RWPE2 (cell line): Measurements from ENCODE around the gene C2CD2.

Experiments used
- ATAC-seq: fragments of 200-7000 bp; cut with Tn5 transposase; 3 replicates; pipeline ENCODE4 v1.9.1; 2021; ENCODE audit warnings: low read depth
- DNase-seq: peaks from one replicate; pipeline ENCODE4 v3.0.0-alpha.2; 2020; ENCODE audit warnings: low spot score
- H3K27ac ChIP-seq: fragments of 450-650 bp; 2 replicates; pipeline ENCODE4 v1.5.1; 2017; ENCODE audit warnings: mild to moderate bottlenecking; ENCODE audit not compliant: poor library complexity, severe bottlenecking
- H3K27me3 ChIP-seq: fragments of 250-450 bp; sonication (Bioruptor Pico); 2 replicates; pipeline ENCODE4 v1.5.1; 2021; ENCODE audit warnings: mild to moderate bottlenecking, moderate library complexity; ENCODE audit not compliant: insufficient read depth, poor library complexity, severe bottlenecking
- H3K36me3 ChIP-seq: fragments of 250-450 bp; sonication (Bioruptor Pico); 2 replicates; pipeline ENCODE4 v1.5.1; 2020; ENCODE audit warnings: low read depth, mild to moderate bottlenecking, moderate library complexity
- H3K4me1 ChIP-seq: fragments of 250-450 bp; sonication (Bioruptor Pico); 2 replicates; pipeline ENCODE4 v1.5.1; 2021; ENCODE audit warnings: mild to moderate bottlenecking, moderate library complexity; ENCODE audit not compliant: insufficient read depth, poor library complexity, severe bottlenecking
- H3K4me3 ChIP-seq: fragments of 250-450 bp; sonication (Bioruptor Pico); 2 replicates; pipeline ENCODE4 v1.5.1; 2021; ENCODE audit warnings: mild to moderate bottlenecking, moderate library complexity; ENCODE audit not compliant: severe bottlenecking
- H3K9me3 ChIP-seq: fragments of 250-450 bp; sonication (Bioruptor Pico); 2 replicates; pipeline ENCODE4 v1.5.1; 2021; ENCODE audit warnings: mild to moderate bottlenecking, moderate library complexity; ENCODE audit not compliant: severe bottlenecking
- TF ChIP-seq, protein P1 (sequence below): fragments of 450-650 bp; IDR thresholded peaks from one replicate; pipeline ENCODE4 v1.5.1; 2017; ENCODE audit warnings: mild to moderate bottlenecking, moderate library complexity; ENCODE audit not compliant: poor library complexity, severe bottlenecking

The C2CD2 gene

DNA sequence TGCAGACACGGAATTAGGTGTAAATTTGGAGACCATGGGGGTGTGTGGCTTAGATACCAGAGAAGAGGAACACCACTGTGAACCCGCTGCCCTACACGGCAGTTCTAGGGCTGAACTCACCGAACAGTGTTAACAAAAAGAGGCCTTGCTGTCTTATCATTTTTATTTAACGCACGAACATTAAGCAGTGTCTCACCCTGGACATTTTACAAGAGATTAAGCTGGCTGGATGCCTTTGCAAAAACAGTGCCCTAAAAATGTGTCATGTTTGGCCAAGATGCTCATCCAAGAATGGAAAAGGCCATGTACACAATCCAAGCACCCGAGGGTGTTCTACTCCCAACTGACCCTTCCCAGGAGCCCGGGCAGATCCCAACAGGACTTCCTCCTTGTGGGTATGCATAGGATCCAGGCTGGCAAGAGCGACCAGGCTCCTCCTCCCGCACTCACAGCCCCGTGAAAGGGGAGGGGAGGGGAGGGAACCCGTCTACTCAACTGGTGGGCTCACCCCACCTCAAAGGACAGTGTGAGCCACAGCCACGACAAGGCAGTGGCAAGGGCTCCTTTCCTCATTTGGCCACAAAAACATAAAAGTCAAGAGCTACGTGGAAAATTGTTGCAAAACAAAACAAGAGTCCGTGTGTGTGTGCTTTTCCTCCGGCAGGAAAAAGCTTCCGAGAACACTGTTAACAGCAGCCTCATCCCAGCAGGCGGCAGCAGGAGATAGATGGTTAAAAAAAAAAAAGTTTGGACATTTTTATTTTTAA, 20.3 kb downstream of the C2CD2 start:
- TF ChIP-seq, protein P1, sequence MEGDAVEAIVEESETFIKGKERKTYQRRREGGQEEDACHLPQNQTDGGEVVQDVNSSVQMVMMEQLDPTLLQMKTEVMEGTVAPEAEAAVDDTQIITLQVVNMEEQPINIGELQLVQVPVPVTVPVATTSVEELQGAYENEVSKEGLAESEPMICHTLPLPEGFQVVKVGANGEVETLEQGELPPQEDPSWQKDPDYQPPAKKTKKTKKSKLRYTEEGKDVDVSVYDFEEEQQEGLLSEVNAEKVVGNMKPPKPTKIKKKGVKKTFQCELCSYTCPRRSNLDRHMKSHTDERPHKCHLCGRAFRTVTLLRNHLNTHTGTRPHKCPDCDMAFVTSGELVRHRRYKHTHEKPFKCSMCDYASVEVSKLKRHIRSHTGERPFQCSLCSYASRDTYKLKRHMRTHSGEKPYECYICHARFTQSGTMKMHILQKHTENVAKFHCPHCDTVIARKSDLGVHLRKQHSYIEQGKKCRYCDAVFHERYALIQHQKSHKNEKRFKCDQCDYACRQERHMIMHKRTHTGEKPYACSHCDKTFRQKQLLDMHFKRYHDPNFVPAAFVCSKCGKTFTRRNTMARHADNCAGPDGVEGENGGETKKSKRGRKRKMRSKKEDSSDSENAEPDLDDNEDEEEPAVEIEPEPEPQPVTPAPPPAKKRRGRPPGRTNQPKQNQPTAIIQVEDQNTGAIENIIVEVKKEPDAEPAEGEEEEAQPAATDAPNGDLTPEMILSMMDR, result peak; percentile 82
- H3K36me3 ChIP-seq, result no peaks in the 10 kb centered on the region
- DNase-seq, result no peak
- peak; percentile 81 for ATAC-seq
- no peaks in the 10 kb centered on the region for H3K27me3 ChIP-seq
- H3K27ac ChIP-seq, result peak overlapping the region; percentile 94
- H3K4me1 ChIP-seq, result peaks cover 43% of the 10 kb centered on the region
- H3K9me3 ChIP-seq, result no peaks in the 10 kb centered on the region
- peak overlapping the region; percentile 31 for H3K4me3 ChIP-seq

DNA sequence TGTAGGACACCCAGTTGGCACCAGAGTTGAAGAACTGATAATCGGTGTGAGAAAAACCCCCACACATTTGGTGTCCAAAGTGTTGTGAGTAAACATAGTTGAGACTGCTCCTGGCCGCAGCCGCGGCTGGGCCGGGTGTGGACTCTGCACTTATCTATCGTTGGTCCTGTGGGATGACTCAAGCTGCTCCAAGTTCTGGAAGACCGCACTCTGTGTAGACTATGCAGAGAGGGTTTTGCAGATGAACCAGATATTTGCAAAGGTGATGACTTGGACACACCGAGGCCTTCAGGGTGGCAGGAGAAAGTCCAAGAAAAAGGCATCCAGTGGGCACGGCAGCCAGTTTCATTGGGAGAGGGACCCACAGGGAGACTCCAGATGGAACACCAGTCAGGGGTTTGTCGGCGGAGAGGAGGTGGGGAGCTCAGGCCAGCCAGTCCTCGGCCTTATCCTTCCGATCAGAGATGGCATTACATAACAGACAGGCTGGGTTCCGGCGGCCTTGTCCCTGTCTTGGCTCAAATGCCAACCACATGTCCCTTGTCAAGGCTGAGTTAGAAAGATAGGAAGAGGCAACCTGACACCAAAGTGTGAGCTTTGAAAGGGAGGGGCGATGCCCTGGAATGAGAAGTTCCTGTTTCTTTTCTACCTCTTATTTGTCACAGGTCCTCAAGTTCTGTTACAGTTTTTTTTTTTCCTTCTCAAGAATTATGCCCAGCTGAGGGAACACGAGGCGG, 21.1 kb downstream of the C2CD2 start:
- TF ChIP-seq, protein P1, result peak; percentile 23
- ATAC-seq, result no peak
- DNase-seq, result no peak
- H3K9me3 ChIP-seq, result no peaks in the 10 kb centered on the region
- H3K4me3 ChIP-seq, result no peak overlapping the region
- H3K36me3 ChIP-seq, result no peaks in the 10 kb centered on the region
- H3K4me1 ChIP-seq, result peaks cover 43% of the 10 kb centered on the region
- no peaks in the 10 kb centered on the region for H3K27me3 ChIP-seq
- peak overlapping the region; percentile 94 for H3K27ac ChIP-seq

DNA sequence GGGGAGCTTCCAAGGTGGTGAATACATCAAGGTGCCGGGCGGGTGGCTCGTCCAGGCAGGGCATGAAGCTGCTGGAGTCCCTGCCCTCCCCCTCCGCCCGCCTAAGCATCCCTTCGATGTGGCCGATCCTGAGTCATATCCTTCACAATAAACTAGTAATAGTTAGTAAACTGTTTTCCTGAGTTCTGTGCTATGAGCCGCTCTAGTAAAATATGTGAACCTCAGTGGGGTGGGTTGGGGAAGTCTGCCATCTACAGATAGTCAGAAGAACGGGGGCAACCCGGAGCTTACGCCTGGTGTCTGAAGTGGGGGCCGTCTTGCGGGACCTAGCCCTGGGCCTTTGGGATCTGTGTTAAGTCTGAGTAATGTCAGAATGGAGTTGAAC, 21.6 kb downstream of the C2CD2 start:
- Histone ChIP-seq H3K4me1 (peaks cover 45% of the 10 kb centered on the region), H3K9me3 (no peaks in the 10 kb centered on the region), H3K27me3 (no peaks in the 10 kb centered on the region), H3K36me3 (no peaks in the 10 kb centered on the region), H3K27ac (peak overlapping the region; percentile 94), H3K4me3 (no peak overlapping the region)
- TF ChIP-seq, protein P1, result peak; percentile 45
- ATAC-seq (peak; percentile 68), DNase-seq (peak; percentile 90)

DNA sequence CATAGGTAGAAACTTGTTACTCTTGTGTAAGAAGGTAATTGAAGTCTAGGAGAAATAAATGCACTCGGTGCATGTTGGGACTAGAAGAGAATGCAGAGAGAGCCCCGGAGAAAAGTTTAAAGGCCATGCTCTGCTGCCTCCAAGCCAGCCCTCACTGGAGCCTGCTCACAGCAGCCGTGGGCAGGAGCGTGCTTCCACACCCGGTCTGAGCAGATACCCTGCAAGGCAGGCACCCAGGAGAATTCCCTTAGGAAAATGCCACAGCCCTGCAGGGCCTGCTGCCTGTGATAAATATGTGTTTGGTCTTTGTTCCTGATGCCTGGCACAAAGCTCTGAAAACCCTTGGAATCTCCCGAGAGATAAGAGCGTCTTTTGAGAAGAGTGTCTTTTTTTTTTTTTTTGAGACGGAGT, 22.8 kb downstream of the C2CD2 start:
- DNase-seq (no peak), ATAC-seq (peak; percentile 54)
- Histone ChIP-seq H3K36me3 (no peaks in the 10 kb centered on the region), H3K27me3 (no peaks in the 10 kb centered on the region), H3K4me1 (peaks cover 50% of the 10 kb centered on the region), H3K27ac (peak overlapping the region; percentile 94), H3K4me3 (no peak overlapping the region), H3K9me3 (no peaks in the 10 kb centered on the region)
- TF ChIP-seq, protein P1, result no peak
